HCT116 (cell line): ENCODE measurements around the gene PCDH10. TPM values are rescaled to one million over a fixed set of nuclear protein-coding genes. Genes with fewer than 3 reads are reported as not detected.

Source experiments
- ATAC-seq: fragments of 200-7000 bp; cut with Tn5 transposase; 2 replicates; pipeline ENCODE4 v1.9.1; 2020; ENCODE audit warnings: mild to moderate bottlenecking, moderate library complexity
- BruUV-seq: library from RNA; stranded (reverse); fragments of 400-500 nt; replicated peaks from 2 replicates; lab custom pipeline; 2021; lab: Mats Ljungman, UMichigan
- CTCF ChIA-PET: fragments of 300-600 bp; sonication (Branson Sonifier 250); formaldehyde crosslinking; loops from one replicate; lab custom pipeline; 2021; ENCODE audit warnings: antibody characterized with exemption; lab: Charles Lee
- POLR2A ChIA-PET: fragments of 300-600, 350-600 bp; sonication (Branson Sonifier 250); formaldehyde crosslinking; loops from one replicate; lab custom pipeline; 2021; ENCODE audit warnings: antibody characterized with exemption; lab: Charles Lee
- RAD21 ChIA-PET, 2 experiments: fragments of 300-600 bp; sonication (Branson Sonifier 250); formaldehyde crosslinking; loops; one replicate each; lab custom pipeline; 2023; ENCODE audit warnings: low total read pairs in 2 of 2; ENCODE audit not compliant: uncharacterized antibody in 2 of 2, unreplicated experiment in 2 of 2, low non-redundant PET in 1 of 2; lab: Charles Lee
- DNase-seq: peaks from one replicate; pipeline ENCODE4 v3.0.0-alpha.2; 2010; ENCODE audit warnings: low read depth, low spot score
- H2AFZ ChIP-seq: fragments of 200-600 bp; shearing (Covaris generic), sonication (generic); 2 replicates; pipeline ENCODE4 v1.6.1; 2017; ENCODE audit warnings: low read depth, mixed run types, mixed read lengths, antibody characterized with exemption, low read length; ENCODE audit not compliant: poor library complexity, severe bottlenecking
- H3K27ac ChIP-seq: 2 replicates; pipeline ENCODE4 v1.5.1; 2012; ENCODE audit warnings: low read depth, low read length
- H3K27me3 ChIP-seq: fragments of 200-600 bp; sonication (generic); 2 replicates; pipeline ENCODE4 v1.6.1; 2016; ENCODE audit warnings: mixed run types, low read length, mixed read lengths; ENCODE audit not compliant: insufficient read depth
- H3K36me3 ChIP-seq, 2 experiments: fragments of 200-500 bp in 1 of 2; fragments of 200-600 bp in 1 of 2; sonication (Bioruptor generic) in 1 of 2; sonication (generic) in 1 of 2; 2 replicates each; pipeline versions ENCODE4 v1.5.1 to v1.6.1; 2014 to 2016; ENCODE audit warnings: low read length in 2 of 2, inconsistent platforms in 1 of 2, mixed read lengths in 1 of 2, mixed run types in 1 of 2; ENCODE audit not compliant: insufficient read depth in 2 of 2, control insufficient read depth in 1 of 2
- H3K4me1 ChIP-seq, 2 experiments: fragments of 200-600 bp in 1 of 2; sonication (generic) in 1 of 2; 2 replicates each; pipeline versions ENCODE4 v1.5.1 to v1.6.1; 2012 to 2017; ENCODE audit warnings: low read length in 2 of 2, inconsistent platforms in 1 of 2, mild to moderate bottlenecking in 1 of 2, mixed read lengths in 1 of 2, mixed run types in 1 of 2, moderate library complexity in 1 of 2; ENCODE audit not compliant: insufficient read depth in 2 of 2, control insufficient read depth in 1 of 2
- H3K4me2 ChIP-seq: fragments of 200-600 bp; sonication (generic); 2 replicates; pipeline ENCODE4 v1.6.1; 2017; ENCODE audit warnings: mixed run types, low read length, mixed read lengths
- H3K4me3 ChIP-seq, 2 experiments: fragments of 200-600 bp in 1 of 2; sonication (generic) in 1 of 2; replicated peaks in 1 of 2; 2 replicates each; pipeline ENCODE4 v1.5.1; 2011 to 2016; ENCODE audit warnings: low read length in 2 of 2, control low read depth in 1 of 2, low read depth in 1 of 2, mild to moderate bottlenecking in 1 of 2, mixed read lengths in 1 of 2, mixed run types in 1 of 2
- H3K79me2 ChIP-seq: fragments of 200-600 bp; sonication (generic); 2 replicates; pipeline ENCODE4 v1.6.1; 2017; ENCODE audit warnings: mild to moderate bottlenecking, mixed run types, low read length, moderate library complexity, mixed read lengths; ENCODE audit not compliant: insufficient read depth
- H3K9ac ChIP-seq: fragments of 200-600 bp; sonication (generic); 2 replicates; pipeline ENCODE4 v1.6.1; 2016; ENCODE audit warnings: low read length, mixed read lengths
- H3K9me2 ChIP-seq: fragments of 200-600 bp; sonication (generic), shearing (Covaris generic); 2 replicates; pipeline ENCODE4 v1.6.1; 2017; ENCODE audit warnings: mixed run types, mild to moderate bottlenecking, moderate library complexity; ENCODE audit not compliant: insufficient read depth
- H3K9me3 ChIP-seq, 2 experiments: fragments of 200-500 bp in 1 of 2; fragments of 200-600 bp in 1 of 2; sonication (Bioruptor generic) in 1 of 2; sonication (generic) in 1 of 2; 2 replicates each; pipeline ENCODE4 v1.6.1; 2014 to 2017; ENCODE audit warnings: low read length in 2 of 2, mixed read lengths in 2 of 2, inconsistent platforms in 1 of 2, low read depth in 1 of 2, mild to moderate bottlenecking in 1 of 2, mixed run types in 1 of 2, moderate library complexity in 1 of 2; ENCODE audit not compliant: control insufficient read depth in 1 of 2, insufficient read depth in 1 of 2
- H4K20me1 ChIP-seq: fragments of 200-600 bp; sonication (generic), shearing (Covaris generic); 2 replicates; pipeline ENCODE4 v1.6.1; 2017; ENCODE audit warnings: mixed run types, mild to moderate bottlenecking, moderate library complexity; ENCODE audit not compliant: insufficient read depth
- ATF3 ChIP-seq: IDR thresholded peaks from 2 replicates; pipeline ENCODE4 v1.6.1; 2012
- CEBPB ChIP-seq: IDR thresholded peaks from 2 replicates; pipeline ENCODE4 v1.6.1; 2012; ENCODE audit warnings: low read depth
- EGR1 ChIP-seq: IDR thresholded peaks from 2 replicates; pipeline ENCODE4 v1.6.1; 2012; ENCODE audit warnings: low read depth
- ELF1 ChIP-seq: IDR thresholded peaks from 2 replicates; pipeline ENCODE4 v1.6.1; 2012; ENCODE audit warnings: low read depth, borderline replicate concordance
- EZH2 ChIP-seq: fragments of 200-600 bp; sonication (generic); IDR thresholded peaks from 2 replicates; pipeline ENCODE4 v1.6.1; 2017; ENCODE audit warnings: antibody characterized with exemption, mixed run types
- JUND ChIP-seq: IDR thresholded peaks from 2 replicates; pipeline ENCODE4 v1.6.1; 2012
- POLR2A ChIP-seq: IDR thresholded peaks from 2 replicates; pipeline ENCODE4 v1.7.0; 2011; ENCODE audit warnings: borderline replicate concordance; ENCODE audit not compliant: insufficient read depth, insufficient read length; ENCODE audit errors: extremely low read depth
- RAD21 ChIP-seq: IDR thresholded peaks from 2 replicates; pipeline ENCODE4 v1.6.1; 2012; ENCODE audit warnings: low read depth, mild to moderate bottlenecking
- REST ChIP-seq: IDR thresholded peaks from 2 replicates; pipeline ENCODE4 v1.6.1; 2012; ENCODE audit warnings: low read depth
- SIN3A ChIP-seq: IDR thresholded peaks from 2 replicates; pipeline ENCODE4 v1.6.1; 2012; ENCODE audit warnings: low read depth
- SRF ChIP-seq: IDR thresholded peaks from 2 replicates; pipeline ENCODE4 v1.6.1; 2012; ENCODE audit warnings: low read depth
- ZNF274 ChIP-seq: fragments of 200-500 bp; sonication (Bioruptor generic); IDR thresholded peaks from 2 replicates; pipeline ENCODE4 v1.6.1; 2014; ENCODE audit warnings: mild to moderate bottlenecking, low read depth, low read length, inconsistent platforms
- intact Hi-C: fragments of 100-400 bp; cut with micrococcal nuclease; formaldehyde crosslinking; loops from 2 replicates; pipeline ENCODE4 v1.10.0; 2022
- total RNA-seq: library from RNA; stranded (reverse); gene quantifications from one replicate; pipeline ENCODE4 v1.2.1, GENCODE V29; 2021; ENCODE audit not compliant: unreplicated experiment
- TF ChIP-seq, protein P1 (sequence below), 3 experiments: fragments of 200-600 bp in 1 of 3; sonication (generic) in 1 of 3; IDR thresholded peaks in 2 of 3; conservative IDR thresholded peaks in 1 of 3; 2 replicates each; pipeline ENCODE4 v1.5.1; 2012 to 2017; ENCODE audit warnings: low read depth in 2 of 3, low read length in 2 of 3, antibody characterized with exemption in 1 of 3, borderline replicate concordance in 1 of 3, control low read depth in 1 of 3, mild to moderate bottlenecking in 1 of 3, mixed read lengths in 1 of 3, mixed run types in 1 of 3, moderate library complexity in 1 of 3; ENCODE audit not compliant: insufficient read depth in 1 of 3
- TF ChIP-seq, protein P2 (sequence below): IDR thresholded peaks from 2 replicates; pipeline ENCODE4 v1.6.1; 2012

The PCDH10 gene
- total RNA-seq, 1 experiment from 2014 or later: not detected

- no peaks in the 10 kb centered on the region for H4K20me1 ChIP-seq
- H3K79me2 ChIP-seq: no peaks in the 10 kb centered on the region
- H3K27ac ChIP-seq: no peak overlapping the region
- no peaks in the 10 kb centered on the region for H3K9me3 ChIP-seq
- ATAC-seq (no peak), DNase-seq (no peak)
- TF ChIP-seq, protein P1, sequence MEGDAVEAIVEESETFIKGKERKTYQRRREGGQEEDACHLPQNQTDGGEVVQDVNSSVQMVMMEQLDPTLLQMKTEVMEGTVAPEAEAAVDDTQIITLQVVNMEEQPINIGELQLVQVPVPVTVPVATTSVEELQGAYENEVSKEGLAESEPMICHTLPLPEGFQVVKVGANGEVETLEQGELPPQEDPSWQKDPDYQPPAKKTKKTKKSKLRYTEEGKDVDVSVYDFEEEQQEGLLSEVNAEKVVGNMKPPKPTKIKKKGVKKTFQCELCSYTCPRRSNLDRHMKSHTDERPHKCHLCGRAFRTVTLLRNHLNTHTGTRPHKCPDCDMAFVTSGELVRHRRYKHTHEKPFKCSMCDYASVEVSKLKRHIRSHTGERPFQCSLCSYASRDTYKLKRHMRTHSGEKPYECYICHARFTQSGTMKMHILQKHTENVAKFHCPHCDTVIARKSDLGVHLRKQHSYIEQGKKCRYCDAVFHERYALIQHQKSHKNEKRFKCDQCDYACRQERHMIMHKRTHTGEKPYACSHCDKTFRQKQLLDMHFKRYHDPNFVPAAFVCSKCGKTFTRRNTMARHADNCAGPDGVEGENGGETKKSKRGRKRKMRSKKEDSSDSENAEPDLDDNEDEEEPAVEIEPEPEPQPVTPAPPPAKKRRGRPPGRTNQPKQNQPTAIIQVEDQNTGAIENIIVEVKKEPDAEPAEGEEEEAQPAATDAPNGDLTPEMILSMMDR (IDR thresholded peaks at IDR 0.05 in 2 of 3, conservative IDR thresholded peaks at IDR 0.05 in 1 of 3; ENCODE audit: borderline replicate concordance in 1 of 3, insufficient read depth in 1 of 3, low read depth in 2 of 3, low read length in 2 of 3): peak in 1 of 3 experiments; percentile 45; a peak in 3 of 6 replicates
- TF ChIP-seq, protein P2, sequence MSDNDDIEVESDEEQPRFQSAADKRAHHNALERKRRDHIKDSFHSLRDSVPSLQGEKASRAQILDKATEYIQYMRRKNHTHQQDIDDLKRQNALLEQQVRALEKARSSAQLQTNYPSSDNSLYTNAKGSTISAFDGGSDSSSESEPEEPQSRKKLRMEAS: no peak
- TF ChIP-seq RAD21: peak; percentile 36
- no peaks in the 10 kb centered on the region for H3K36me3 ChIP-seq
- no TSS peak for BruUV-seq
- POLR2A ChIA-PET: no interaction called here
- peak overlapping the region; percentile 73 for H2AFZ ChIP-seq
- H3K27me3 ChIP-seq: no peaks in the 10 kb centered on the region
- CTCF ChIA-PET: interaction anchor here (0.8 to 1.6 kb wide), 4 partner anchors 9 to 21 kb away, joined by 3 to 4 read pairs (median 3); no protein-coding TSS in a partner anchor
- no peak overlapping the region for H3K9ac ChIP-seq
- H3K4me1 ChIP-seq: no peaks in the 10 kb centered on the region
- H3K4me3 ChIP-seq: no peak overlapping the region
- RAD21 ChIA-PET: no interaction called here
- no peaks in the 10 kb centered on the region for H3K9me2 ChIP-seq
- intact Hi-C loops: no loop called here
- H3K4me2 ChIP-seq: no peak overlapping the region
Measured at GRCh38 chr4:133137571-133137970, 11.5 kb upstream of the PCDH10 start.

- CTCF ChIA-PET: interaction anchor here (1.2 kb wide), 1 partner anchor 11 kb away, joined by 6 read pairs; no protein-coding TSS in a partner anchor
- BruUV-seq: no TSS peak
- H3K4me2 ChIP-seq: no peak overlapping the region
- no peaks in the 10 kb centered on the region for H4K20me1 ChIP-seq
- no peak overlapping the region for H2AFZ ChIP-seq
- no peak overlapping the region for H3K27ac ChIP-seq
- no peaks in the 10 kb centered on the region for H3K9me3 ChIP-seq
- H3K27me3 ChIP-seq: no peaks in the 10 kb centered on the region
- ATAC-seq: no peak
- no peak overlapping the region for H3K9ac ChIP-seq
- no peak for DNase-seq
- RAD21 ChIA-PET: no interaction called here
- H3K9me2 ChIP-seq: no peaks in the 10 kb centered on the region
- H3K4me3 ChIP-seq: no peak overlapping the region
- no peaks in the 10 kb centered on the region for H3K36me3 ChIP-seq
- no peaks in the 10 kb centered on the region for H3K79me2 ChIP-seq
- intact Hi-C loops: loop anchor here (10.0 kb wide), 1 partner anchor 1761 kb away; no protein-coding TSS in a partner anchor
- POLR2A ChIA-PET: no interaction called here
- no peaks in the 10 kb centered on the region for H3K4me1 ChIP-seq
- TF ChIP-seq REST: no peak
- TF ChIP-seq SRF: no peak
- no peak for TF ChIP-seq CEBPB
- no peak for TF ChIP-seq RAD21
- TF ChIP-seq EGR1: no peak
- TF ChIP-seq POLR2A: no peak
- no peak for TF ChIP-seq ELF1
- TF ChIP-seq SIN3A: no peak
- no peak for TF ChIP-seq JUND
- TF ChIP-seq EZH2: no peak
- no peak for TF ChIP-seq ZNF274
- TF ChIP-seq ATF3: no peak
- TF ChIP-seq, protein P2: no peak
Measured at GRCh38 chr4:133143775-133144430, 5.2 kb upstream of the PCDH10 start.
